RKO (cell line): ENCODE measurements around the gene NCAM1.

Experiments used
- DNase-seq: peaks from one replicate; pipeline ENCODE4 v3.0.0-alpha.2; 2016; ENCODE audit warnings: low spot score

NCAM1 gene

DNA sequence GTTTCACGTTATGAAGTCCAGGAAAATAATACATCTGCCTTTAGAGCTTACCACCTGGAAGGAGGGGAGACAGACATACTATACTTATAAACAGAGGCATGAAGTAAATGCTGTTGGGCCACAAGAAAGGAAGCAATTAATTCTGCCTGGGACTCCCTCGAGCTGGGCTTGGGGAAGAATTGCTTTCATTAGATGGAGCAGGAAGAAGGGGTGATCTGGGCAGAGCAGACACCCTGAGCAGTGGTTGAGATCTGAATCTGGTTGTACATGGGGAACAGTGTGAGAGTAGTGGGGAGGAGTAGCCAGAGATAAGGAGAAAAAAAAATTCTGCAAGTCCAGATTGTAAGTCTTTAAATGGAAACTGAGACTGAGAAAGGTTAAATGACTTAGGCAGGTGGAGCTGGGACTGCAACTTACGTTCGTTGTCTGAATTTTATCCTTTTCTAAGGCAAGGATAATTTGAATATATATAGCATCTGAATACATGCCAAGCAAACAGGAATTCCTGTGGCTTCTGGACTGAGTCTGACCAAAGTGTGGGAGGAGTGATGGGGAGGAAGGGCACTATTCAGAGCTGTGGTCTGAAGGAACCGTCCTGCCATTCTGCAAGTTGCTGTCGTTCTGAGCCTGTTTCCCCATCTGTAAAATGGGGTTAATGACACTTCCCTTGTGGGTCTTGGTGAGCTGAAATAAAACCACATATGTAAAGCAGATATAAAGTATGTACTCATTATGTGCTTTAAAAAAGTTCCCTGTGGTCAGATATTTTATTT, 7.9 kb downstream of the NCAM1 start:
- DNase-seq, result no peak

DNA sequence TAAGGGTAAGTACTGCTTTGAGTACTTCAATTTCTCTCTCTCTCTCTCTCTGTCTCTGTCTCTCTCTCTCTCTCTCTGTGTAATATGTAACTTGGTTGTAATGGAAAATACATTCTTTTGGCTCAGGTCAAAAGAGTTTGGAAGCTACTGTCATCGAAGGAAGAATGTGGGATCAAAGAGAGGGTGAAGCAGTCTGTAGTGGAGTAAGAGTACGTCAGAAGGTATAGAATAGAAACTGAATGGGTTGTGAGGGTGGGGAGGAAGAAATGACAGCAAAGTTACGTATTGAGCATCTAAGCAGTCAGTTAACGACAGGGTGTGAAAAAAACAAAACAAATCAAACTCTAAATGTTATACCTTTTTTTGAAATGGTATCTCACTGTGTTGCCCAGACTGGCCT, 10.0 kb downstream of the NCAM1 start:
- DNase-seq, result no peak

DNA sequence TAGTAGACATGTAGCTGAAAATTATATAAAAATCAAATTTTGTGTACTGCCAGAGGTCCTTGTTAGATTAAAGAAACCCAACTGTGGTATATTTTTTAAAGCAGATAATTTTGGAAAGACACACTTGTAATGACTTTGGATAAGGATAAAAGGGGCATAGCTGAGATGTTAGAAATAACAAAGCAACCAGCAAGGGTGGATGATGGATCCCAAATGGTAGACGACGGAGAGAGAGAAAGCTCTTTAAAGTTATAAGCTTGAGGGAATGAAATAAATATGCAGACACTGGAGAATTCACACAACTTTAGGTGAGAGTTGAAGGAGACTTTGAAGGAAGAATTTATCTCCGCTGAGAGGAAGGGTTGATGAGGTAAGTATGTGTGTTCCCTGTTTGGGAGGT, 10.6 kb downstream of the NCAM1 start:
- no peak for DNase-seq

DNA sequence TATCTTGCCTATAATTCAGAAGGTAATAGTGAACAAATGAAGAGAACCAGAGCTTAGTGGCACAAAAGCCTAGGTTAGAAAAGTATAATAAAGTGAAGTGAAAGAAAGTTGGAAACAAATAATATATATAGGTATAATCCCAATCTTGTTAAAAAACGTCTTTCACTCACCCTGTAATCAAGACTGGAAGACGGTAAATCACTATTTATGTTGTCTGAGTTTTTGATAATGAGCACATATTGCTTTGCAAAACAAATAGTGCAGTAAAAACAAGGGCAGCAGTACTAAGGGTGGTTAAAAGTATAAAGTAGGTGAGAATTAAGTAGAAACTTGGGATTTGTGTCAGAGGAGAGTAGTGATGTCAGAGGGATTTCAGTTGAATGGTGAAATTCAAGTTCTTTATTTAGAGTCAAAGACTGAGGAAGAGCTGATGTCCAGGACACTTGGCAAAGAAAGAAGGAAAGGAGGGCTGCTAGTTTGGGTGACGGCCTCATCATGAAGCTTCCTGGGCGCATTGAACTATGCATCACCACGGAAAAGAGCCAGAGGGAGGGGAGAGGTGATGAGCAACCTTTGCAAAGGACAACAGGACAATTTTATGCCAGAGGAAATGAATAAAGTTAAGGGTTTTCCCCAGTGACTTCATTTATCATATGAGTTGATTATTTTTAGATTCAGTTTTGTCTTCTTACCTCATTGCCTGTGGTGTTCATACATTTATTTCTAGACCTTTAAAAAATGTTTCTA, 11.4 kb downstream of the NCAM1 start:
- no peak for DNase-seq

DNA sequence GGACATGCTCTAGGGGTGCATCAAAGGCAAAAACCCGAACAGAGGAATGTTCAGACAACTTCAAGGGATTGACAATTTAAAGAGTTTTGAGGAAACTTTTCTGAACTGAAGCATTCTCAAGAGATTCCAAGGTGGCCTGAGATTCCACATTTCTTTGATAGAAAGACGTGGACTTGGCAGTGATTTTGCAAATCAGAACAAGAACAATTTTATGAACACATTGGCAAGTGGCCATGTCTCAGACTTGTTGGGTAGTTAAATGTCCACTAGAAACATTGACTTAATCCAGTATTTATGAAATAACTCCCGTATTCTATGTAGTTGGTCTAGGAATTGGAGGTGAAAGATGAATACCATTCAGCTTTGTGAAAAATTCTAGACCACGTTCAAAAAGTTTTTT, 13.8 kb downstream of the NCAM1 start:
- no peak for DNase-seq

DNA sequence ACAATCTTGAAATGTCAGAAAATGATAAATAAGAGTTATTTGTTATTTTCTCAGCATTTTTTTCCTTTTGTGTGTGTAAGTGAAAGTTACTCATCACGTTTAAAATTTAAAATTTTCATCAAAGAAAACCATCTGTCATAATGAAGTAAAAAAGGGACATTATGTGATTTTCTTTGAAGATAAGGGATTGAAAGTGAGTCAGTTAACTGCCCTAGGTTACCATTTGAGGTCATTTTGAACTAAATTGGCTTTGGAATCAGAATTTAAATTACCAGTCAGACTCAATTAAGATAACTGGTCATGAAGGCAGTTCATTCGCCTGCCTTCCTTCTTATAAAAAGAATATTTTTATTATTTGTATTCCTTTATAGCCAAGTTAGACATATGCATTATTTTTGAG, 14.3 kb downstream of the NCAM1 start:
- DNase-seq, result no peak

DNA sequence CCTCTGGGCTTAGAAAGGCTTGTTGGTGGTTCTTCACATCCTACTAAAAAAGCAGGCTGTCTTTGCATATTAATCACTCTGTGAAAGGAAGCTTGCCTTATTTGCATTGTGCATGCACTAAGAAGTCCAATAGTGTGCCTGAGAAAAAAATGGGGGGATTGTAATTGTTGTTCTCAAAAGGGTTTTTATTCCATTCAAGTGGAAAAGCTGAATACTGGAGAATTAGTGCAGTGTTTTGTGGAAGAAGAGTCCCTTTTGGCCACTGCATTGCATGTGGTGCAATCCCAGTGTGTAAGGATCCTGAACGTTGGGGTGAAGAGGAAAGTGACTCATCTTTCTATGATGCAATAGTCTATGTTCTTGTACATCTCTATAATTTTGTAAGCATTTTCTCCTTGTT, 16.5 kb downstream of the NCAM1 start:
- peak; percentile 51 for DNase-seq

DNA sequence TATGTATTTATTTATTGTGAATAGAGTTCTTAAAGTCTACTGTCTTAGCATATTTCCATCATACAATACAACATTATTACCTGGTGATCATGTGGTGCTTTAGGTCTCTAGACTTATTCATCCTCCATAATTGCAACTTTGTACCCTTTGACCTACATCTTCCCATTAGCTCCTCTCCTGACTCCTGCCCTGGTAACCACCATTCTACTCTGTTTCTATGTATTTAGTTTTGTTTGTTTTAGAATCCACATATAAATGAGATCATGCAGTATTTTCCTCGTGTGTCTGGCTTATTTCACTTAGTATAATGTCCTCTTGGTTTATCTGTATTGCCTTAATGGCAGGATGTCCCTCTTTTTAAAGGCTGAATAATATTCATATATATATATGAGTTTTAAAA, 22.7 kb downstream of the NCAM1 start:
- no peak for DNase-seq

DNA sequence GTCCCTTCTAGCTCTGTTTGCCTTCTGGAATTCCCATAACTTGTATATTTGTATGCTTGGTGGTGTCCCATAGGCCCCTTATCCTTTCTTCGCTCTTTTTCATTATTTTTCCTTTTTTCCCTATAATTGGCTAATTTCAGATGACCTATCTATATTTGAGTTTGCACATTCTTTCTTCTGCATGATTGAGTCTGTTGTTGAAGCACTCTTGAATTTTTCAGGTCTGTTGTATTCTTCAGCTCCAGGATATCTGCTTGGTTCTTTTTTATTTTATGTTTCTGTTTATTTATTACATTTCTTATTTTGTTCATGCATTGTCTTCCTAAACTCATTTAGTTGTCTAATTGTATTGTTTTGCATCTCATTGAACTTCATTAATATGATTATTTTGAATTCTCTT, 28.0 kb downstream of the NCAM1 start:
- DNase-seq, result no peak

DNA sequence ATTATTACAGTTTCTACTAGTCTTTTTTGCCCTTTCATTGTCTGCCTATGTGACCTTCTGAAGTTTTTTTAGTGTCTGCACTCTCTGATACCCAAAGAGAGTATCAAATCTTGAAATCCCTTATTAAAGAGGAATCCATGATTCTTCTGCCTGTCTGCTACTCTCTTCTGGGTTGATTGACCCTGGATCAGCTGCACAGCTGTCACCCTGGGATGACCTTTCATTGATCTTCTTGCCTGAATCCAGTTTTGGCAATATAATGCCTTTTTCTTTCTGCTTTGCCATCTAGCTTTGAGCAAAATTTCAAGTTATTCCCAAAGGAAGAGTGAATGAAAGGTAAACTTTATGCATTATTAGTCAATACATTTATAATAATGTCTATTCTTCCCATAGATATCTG, 32.6 kb downstream of the NCAM1 start:
- DNase-seq, result no peak

DNA sequence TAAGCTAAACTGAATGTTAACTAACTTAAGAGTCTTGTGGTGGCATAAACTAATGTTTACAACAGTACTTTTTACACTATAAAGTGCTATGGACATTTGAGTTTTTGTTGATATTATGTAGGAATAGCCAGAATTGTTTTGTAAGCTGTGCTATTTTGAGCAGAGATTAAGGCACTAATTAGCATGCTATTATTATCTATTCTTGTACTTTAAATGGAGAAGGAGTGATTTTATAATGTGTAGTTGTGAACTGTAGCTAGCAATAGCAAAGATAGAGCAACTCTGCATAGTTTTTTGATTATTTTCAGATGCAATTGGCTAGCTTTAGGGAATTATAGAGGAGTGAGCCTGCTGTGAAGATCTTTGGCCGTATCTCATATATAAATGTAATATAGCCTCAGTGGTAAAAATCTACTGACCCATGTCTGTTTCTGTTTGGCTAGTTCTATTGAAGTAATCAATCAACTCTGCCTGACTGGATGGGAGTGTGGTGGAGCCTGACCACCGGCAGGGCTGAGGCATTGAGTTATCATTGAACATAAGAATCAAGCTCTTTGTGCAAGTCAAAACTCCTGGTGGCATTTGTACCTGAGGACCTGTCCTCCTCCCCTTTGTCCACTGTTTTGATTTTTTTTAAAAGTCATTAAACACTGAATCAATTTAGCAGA, 34.3 kb downstream of the NCAM1 start:
- no peak for DNase-seq

DNA sequence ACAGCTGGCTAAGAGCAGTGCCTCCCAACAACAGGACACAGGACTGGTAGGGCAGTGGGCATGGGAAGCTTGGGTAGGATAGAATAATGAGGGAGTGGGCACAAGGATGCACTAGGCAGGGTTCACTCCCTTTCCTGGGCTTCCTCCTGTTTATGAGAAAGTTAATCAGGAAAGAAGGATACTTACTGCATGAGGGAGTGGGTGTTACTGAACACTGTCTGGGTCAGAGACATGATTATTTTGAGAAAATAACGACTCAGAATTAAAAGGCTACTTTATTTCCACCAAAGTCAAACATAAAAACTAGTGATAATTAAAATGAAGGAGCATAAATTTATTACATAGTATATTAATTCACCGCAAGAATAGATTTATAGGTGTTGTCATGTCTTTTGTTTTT, 35.8 kb downstream of the NCAM1 start:
- DNase-seq, result no peak

DNA sequence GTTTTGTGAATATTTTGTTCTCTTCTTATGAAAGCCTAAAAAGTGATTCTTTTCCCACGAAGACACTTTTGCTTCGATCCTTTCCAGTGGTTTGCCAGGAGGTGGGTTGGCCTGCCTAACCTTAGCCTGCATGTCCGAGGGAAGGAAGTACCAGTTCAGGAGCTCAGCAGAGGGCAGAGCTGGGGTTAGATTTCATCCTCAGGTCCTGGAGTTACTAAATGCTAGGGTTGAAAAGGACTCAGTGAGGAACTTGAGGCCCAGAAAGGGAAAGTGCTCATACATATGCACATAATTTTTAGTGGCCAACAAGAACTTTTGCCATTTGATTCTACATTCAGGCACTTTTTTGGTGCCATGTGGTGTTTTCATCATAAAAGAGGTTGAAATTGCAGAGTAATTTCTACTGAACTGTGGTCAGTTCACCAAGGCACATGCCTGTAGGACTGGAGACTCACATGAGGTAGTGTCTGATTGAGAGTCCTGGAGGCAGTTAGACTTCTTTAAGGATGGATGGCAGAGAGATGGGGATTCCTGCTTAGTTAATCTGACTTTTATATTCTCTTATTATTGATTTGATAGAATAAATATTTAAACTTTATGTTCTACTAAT, 36.7 kb downstream of the NCAM1 start:
- no peak for DNase-seq

DNA sequence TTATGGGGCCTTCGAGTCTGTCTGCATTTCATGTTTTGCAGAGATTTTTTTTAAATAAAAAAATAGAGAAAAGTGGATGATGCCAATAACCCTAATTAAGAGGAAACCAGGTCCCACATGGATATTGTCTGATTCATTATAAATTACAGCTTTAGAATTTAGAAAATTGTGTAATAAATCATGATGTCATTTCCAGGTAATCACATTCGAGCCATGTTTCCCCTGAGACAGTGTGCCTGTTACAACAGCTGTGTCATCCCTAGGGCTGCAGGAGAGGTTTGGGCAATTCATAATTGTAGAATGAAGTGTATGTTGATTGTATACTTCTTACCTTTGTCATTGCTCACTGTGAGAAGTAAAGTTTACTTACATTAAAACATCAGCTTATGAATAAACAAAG, 38.3 kb downstream of the NCAM1 start:
- DNase-seq, result no peak

DNA sequence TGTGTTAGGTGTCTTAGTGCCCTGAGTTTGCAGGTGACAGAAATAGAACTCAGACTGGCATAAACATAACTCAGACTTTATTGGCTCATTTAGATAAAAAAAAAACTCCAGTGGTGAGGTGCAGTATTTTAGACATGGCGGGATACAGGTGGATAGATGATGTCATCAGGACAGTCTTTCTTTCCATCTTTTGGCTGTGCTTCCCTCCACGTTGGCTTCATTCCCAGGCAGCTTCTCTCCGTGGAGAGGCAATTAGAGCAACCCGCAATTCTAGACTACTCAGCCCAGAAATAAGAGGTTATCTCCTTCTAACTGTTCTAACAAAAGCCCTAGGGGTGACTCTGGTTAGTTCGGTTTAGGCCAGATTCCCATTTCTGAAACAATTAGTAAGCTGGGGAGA, 40.5 kb downstream of the NCAM1 start:
- no peak for DNase-seq

DNA sequence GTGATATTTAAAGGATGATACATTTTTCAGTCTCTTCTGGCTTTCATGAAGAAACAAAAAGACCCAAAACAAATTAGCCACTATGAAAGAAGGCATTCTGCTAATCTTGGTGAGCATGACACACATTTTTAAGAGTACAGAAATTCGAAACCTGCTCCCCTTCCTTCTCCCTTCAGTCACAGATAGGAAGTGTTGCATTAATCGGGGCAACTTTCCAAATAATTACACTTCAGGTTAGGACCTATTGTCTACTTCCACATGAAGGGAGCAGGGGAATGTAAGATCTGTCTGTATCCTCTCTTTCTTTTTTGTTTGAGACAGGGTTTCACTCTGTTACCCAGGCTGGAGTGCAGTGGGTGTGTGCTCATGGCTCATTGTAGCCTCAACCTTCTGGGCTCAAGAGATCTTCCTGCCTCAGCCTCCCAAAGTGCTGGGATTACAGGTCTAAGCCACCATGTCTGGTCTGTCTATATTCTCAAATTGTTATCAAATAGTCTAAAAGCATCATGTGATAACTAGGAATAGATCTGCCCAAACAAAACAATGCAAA, 45.8 kb downstream of the NCAM1 start:
- no peak for DNase-seq

DNA sequence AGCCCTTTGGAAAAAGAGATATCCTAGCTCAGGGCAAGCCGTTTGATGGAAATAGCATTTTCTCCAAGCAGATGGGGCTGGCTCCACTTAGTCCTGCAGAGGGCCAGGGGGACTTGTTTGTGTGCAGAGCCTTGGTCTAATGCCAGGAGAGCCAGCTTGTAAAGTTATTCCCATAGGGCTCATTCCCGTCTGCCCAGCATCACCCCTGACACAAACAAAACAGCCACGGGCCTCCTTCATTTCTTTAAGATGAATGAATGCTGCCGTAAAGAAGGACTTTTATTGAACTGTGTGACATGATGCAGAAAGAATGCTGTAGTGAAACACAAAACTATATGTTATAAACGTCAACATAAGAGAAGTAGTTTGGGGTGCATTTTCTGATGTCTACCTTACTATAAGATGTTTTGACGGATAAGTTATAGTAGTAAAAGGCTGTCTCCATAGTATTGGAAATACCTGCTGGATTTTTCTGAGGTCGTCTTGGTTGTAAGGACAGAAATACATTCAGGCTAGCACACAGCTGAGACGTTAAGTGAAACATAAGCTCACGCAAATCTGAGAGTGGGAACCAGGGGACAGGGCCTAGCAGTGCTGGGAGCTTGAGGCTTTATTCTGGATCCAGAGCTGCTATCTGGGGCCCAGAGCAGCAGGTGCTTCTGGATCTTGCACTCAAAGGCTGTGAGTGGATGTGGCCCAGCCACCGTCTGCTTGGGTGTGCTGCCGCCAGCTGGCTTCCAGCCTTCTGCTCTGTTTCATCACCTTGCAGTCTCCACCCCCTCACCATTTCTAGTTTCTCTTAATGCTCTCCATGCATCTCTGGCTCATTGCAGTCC, 53.3 kb downstream of the NCAM1 start:
- DNase-seq, result no peak

DNA sequence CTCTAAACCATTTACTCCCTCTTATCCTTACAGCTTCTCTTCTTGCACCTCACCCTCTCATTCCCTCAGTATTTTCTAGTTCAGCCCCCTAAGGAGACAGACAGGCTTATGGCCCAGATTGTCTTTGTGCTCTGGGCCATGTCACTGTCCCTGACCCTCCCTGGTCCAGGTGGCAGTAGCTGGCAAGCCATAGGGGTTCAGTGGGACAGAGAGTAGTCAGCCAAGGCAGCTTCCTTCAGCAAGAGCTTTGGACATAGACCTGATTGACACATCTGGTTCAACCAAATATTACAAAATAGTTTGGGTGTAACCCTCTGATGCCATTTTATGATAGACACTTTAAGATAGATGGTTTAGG, 53.9 kb downstream of the NCAM1 start:
- DNase-seq, result no peak

DNA sequence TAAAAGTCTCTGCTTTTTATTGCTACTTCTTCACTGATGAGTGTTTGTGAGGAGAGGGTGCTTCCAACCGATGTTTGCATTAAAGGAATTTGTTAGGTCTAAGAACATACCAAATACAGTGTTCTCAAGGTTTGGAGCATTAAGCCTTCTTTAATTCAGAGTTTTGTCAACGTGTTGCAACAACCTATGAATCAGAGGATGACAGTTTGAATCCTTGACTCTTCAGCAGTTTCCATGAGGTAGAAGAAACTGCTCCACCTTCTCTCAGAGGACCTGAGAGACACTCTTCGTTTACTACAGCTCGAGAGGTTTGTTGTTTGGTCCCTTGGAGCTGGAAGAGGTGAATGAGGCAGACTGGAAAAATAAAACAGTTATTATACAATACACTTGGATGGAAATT, 55.7 kb downstream of the NCAM1 start:
- no peak for DNase-seq

DNA sequence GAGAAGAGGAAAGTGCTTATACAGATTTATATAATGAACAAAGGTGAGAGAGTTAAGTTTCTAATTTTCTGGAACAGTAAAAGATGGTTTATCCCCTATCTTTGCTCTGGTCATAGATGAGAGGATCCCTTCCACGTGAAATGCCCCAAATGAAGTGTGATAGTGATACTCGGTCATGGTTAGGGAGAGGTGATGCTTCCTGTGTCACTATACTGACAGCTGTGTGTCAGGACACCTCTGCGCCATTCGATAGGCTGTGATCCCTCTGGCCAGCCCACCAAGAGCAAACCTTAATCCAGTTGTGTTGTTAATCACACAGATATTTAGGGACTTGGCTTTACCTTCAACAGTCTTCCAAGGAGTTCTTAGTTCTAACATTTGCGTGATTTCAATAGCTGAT, 57.7 kb downstream of the NCAM1 start:
- DNase-seq, result no peak

DNA sequence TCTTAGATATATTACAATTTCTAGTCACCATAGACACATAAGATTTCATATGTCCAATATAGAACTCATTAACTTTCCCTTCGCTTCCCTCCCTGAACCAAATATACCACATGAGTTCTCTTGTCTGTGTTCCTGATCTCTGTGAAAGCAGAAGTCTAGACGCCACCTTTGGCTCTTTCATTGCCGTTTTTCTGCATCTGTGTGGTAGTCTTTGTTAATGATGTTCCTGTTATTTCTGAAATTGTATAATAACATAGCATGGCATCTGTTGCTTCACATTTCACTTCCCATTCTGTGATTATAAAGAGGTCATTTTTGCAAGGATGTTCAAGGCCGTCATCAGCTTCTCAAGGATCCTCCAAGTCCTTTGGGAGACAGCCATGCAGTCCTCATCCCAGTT, 58.5 kb downstream of the NCAM1 start:
- DNase-seq, result no peak

DNA sequence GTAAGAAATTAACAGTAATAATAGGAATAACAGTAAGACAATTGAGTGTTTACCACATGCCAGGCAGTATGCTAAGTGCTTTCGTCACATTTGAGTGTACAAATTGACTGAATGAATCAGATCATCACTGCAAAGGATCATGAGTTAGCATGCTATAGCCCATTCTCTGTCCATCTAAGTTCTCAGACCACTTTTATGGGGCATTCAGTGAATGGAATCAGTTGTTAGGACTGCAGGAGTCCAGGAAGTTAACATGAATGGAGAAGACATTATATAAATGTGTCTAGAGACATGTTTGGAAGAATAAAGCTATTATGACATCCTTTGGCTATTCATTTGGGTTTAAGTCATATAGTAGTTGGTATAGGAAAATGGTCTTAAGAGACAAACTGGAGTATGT, 59.9 kb downstream of the NCAM1 start:
- DNase-seq, result no peak
